GM18499 (cell line): ENCODE results near the gene AARS2.
A peak's percentile ranks its signal among the peaks of the same experiment; 100 is the strongest.
"Not testable (repeated sequence)": the region's sequence is repeated elsewhere in the genome, so short reads cannot be mapped to it uniquely, and the experiment has no call there.

Source experiments
- ATAC-seq: cut with Tn5 transposase; IDR thresholded peaks from one replicate; pipeline ENCODE4 v1.9.1; 2021; ENCODE audit warnings: moderate number of reproducible peaks; ENCODE audit not compliant: insufficient read depth, unreplicated experiment

Gene AARS2

DNA sequence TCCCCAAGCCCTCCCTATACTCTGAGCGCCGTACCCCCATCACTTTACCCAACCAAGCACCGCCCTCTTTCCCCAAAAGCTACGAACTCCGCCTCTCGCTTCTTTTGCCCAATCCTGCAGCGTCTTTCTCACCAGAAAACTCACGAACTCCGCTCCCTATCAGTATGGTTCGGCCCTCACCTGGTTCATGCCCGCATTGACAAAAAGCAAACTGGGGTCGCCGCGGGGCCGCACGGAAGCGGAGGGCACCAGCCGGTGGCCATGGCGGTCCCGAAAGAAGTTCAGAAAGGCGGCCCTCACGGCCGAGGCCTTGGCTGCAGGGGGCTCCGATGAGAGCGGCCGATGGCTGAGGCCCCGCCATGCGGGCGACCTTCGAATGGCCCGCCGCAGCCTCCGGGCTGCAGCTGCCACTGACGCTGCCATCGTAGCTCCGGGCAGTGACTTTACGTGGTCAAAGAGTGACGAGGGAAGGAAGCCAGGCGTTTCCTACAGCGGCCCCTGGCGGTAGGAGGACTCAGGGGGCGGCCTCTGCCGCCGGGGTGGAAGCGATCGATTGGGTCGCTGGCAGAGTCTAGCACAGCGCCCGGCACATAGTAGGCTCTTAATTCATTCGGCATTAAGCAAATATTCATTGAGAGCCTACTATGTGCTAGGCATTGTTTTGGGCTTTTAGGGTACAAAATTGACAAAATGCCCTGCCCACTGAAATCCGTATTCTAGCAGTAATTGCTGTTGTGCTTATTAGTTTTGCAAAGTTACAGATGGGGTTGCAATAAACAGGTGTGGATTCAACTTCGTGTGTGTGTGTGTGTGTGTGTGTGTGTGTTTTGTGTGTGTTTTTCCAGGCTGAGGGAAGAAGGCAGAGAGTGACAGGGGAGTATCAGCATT is at the start of gene AARS2:
Gene AARS2, minus strand, starts transcription at position 447 of the 888 bp plus-strand sequence. Its CDS starts 24 bp downstream, at position 423.
- ATAC-seq: peak; percentile 66

DNA sequence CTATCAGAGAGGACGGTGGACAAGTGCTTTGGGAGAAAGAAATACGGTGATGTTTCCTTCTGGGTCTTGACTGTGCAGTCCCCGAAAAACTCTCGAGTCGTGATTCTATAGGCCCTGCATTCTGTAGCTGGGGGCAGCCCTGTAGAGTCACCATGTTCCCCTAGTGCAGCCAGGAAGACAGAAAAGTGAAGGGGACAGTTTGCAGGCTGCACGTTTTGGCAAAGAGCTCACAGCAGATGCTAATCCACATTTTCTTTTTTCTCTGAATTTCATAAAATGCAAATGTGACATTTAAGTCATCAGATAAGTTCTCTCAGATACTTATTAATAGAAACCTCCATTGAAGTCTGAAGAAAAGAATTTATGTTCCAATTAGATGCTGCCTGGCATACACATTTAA is 48.8 kb upstream of the AARS2 start:
- no peak for ATAC-seq

DNA sequence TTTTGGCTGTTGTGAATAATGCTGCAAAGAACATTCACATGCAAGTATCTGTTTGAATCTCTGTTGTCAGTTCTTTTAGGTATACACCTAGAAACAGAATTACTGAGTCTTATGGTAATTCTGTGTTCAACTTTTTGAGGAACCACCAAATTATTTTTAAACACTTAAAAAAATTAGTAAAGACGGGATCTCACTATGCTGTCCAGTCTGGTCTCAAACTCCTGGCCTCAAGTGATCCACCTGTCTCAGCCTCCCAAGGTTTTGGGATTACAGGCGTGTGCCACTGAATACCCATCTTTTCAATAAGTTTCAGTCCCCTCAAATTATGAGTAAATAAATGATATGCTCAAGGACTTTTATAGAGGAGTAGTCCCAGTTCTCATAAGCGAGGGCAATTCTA is 46.8 kb upstream of the AARS2 start:
- no peak for ATAC-seq

DNA sequence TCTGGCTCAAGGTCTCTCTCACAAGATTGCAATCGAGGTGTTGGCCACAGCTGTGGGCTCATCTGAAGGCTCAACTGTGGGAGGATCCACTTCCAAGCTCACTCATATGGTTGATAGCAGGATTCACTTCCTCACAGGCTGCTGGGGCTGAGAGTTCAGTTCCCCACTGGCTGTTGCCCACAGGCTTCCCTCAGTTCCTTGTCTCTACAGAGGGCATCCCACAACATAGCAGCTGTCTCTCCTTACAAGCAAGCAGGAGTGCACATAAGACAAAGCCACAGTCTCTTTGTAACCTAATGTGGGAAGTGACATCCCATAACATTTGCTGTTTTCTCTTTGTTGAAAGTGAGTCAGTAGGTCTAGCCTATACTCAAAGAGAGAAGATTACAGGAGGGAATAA is 43.3 kb upstream of the AARS2 start:
- ATAC-seq: no peak

DNA sequence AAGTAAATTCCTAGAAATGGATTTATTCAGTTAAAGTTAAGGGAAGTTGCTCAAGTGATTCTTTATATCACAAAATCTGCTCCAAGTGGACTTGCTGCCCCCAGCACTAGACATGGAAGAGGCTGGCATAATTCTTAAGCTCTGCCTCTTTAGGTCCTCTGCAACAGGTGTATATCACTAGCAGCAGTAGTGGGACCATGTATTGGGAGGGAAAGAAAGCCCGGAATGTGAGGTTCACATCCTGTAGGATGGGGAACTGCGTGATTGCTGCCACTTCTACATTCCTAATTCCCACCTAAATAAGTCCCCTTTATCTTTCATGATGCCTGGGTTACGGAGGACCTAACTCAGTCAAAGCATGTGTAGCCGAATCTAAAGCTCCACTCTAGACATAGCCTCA is 42.5 kb upstream of the AARS2 start:
- ATAC-seq: no peak

DNA sequence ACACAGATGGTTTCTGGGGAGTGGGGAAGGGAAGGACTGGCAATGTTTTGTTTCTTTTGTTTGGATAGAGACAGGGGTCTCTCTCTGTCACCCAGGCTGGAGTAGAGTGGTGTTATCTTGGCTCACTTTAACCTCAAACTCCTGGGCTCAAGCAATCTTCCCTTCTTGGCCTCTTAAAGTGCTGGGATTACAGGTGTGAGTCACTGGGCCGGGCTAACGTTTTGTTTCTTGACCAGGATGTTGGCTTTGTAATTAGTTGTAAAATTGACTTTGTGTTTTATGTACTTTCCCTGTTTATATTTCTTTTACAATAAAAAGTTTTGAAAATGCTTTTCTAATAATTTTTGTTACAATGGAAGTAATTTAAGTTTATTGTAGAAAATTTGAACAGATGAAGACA is 40.2 kb upstream of the AARS2 start:
- no peak for ATAC-seq

DNA sequence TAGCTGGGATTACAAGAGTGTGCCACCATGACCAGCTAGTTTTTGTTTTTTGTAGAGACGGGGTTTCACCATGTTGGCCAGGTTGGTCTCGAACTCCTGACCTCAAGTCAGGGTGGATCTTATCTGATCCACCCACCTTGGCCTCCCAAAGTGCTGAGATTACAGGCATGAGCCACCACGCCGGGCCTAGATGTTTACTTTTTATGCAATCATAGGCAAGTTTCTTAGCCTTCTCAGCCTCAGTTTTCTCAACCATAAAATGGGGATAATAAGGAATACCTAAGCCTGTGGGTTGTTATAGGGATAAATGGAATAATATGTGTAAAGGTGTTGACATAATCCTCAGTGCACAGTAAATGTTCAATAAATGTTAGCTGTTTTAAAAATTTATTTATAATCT is 39.1 kb upstream of the AARS2 start:
- no peak for ATAC-seq

DNA sequence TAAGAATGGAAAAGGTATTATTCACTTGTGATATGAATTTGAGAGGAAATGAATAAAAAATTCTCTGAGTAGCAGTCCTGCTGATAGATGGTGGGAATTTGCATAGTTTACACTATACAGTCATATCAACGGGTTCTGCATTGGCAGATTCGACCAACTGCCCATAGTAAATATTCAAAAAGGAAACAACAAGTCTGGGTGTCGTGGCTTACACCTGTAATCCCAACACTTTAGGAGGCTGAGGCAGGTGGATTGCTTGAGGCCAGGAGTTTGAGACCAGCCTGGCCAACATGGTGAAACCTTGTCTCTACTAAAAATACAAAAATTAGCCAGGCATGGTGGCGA is 37.5 kb upstream of the AARS2 start:
- ATAC-seq: not testable (repeated sequence)

DNA sequence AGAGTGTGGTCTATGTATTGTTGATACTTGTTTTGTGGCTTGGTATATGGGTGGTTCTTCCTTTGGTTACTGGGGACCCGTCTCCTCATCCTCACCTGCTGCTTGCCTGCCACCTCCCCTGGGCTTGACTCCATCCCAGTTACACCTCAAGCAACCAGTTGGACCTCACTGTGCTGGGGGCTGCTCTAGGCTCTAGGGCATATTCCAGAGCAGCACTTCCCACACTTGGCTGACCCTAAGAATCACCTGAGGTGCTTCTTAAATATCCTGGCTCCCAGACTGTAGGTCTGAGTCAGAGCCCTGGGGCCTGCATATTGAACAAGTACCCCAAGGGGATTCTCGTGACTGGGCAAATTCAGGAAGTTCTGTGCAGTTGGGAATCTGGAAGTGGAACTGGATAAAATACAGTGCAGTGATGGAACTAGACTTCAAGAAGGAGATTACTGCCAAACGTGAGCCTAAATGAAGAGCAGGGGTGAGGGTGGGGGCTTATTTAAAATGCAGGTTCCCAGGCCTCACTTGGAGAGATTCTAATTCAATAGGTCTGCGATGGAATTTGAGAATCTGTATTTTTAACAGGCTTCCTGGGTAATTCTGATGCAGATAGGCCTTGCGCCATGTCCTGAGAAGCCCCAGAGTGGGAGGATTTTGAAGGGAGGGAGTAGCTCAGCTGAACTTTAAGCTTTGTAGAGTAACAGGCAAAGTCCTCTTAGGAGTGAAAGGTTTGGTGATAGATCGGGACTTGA is 36.9 kb upstream of the AARS2 start:
- no peak for ATAC-seq

DNA sequence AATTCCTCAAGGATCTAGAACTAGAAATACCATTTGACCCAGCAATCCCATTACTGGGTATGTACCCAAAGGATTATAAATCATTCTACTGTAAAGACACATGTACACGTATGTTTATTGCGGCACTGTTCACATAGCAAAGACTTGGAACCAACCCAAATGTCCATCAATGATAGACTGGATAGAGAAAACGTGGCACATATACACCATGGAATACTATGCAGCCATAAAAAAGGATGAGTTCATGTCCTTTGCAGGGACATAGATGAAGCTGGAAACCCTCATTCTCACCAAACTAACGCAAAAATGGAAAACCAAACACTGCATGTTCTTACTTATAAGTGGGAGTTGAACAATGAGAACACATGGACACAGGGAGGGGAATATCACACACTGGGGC is 33.7 kb upstream of the AARS2 start:
- not testable (repeated sequence) for ATAC-seq

DNA sequence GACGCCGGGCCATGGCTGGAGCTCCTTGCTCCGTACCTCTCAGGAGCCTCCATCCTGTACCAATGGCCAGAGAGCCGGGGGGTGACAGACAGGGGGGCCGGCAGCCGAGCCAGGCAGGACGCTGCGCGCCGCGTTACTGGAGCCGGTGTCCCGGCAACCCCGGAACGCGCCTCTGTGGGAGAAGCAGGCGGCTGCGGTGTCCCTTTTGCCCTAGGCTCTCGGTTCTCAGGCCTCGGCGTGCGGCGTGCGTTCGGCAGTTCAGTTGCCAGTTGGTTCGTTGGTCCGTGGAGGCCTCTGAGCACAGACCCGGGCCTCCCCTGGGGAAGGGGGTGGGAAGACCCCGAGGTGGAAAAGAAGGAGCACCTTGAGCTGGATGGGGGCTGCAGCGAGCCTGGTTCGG is 29.3 kb upstream of the AARS2 start, which contains the start of gene SPATS1:
Gene SPATS1, plus strand, starts transcription at position 162 of the 400 bp plus-strand sequence. CDS start 446 bp downstream, outside the sequence.
- no peak for ATAC-seq

DNA sequence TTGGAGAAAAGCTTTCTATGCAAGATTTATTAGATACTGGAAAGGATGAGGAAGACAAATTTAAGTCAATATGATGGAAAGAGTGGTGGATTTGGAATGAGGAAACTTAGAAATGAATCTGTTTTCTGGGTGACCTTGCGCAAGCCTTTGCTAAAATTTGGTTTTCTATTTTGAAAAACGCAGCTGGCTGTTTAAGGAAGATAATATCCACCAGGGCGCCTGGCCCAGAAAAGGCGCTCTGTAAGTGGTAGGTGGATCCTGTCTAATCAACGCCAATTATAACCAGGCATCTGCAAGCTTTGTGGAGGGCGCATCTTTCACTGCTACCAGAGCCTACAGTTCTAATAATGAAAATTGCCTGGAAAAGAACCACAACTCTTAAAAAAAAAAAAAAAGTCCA is 28.9 kb upstream of the AARS2 start:
- ATAC-seq: no peak

DNA sequence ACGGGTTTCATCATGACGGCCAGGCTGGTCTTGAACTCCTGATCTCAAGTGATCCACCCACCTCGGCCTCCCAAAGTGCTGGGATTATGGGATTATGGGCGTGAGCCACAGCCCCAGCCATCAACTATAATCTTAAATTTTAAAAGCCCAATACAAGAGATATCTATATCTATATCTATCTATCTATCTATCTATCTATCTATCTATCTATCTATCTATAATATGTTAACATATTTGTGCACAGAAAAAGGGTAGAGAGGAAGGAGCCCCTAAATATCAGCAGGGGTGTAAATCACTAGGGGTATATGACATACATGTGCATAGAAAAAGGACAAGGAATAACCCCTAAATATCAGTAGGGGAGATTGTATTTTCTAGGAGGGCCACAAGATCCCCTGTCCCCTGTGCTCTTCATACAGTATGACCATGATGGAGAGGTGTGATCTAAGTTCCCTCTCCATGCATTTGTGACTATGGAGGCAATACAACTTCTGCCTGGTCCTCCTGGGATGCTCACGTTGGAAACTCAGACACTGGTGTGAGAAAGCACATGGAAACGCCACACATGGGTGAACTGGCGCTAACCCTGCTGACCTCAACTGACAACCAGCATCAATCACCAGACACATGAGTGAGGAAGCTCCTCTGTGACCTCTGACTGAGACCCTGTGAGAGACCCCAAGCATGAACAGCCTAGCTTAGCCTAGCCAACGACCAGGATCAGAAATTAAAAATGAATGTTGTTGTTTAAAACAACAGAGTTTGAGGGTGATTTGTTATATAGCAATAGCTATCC is 28.1 kb upstream of the AARS2 start:
- no peak for ATAC-seq

DNA sequence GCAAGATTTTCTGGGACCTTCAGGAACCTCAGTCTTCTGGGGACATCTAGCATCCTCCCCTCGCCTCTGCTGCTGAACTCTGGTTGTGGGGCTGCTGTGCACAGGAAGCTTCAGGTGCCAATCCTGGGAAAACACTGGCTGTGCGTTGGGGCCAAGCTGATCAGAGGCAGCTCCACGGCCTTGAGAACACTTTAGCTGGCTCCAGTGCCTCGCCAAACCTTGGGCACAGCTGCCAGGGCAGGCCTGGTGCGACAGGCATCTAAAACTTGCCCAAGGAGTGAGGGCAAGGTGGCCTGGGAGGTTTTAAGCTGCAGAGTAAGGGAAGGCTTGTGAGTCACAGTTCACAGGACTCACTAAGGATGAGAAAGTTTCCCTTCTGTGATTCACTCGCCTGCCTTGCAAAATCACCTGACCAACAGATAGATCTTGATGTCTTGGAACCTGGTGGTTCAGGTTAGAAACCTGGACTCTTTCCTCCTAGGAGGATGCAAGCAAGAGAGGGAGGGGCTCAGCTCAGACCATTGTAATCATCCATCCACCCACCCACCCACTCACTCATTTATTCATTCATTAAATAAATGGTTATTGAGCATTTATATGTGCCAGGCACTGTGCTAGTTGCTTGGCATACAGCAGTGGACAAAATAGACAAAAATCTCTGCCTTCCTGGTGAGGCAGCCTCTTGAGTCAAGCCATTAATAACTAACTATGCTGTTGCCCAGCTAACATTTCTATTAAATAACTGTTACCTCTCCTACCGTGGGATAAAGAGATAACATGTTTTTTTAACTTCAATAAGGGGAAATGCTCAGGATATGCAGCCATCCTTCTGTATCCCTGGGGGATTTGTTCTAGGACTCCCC is 26.8 kb upstream of the AARS2 start:
- ATAC-seq: no peak

DNA sequence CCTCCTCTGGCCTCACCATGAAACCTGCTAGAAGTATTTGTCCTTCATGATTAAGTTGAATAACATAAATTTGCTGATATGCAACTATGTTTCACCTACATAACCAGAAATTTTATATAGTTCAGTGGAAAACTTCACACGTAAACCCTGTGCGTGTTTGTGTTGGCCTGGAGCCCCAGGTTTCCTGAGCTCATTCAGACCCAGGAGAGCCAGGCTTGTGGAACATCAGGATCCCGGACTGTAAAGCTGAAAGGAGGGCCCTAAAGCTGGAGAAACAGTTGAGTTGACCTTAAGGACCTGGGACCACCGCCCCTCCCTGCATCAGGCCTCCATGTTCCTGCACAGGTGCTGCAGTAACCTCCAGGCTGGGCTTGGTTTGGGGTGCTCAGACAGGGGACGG is 26.2 kb upstream of the AARS2 start:
- ATAC-seq: no peak

DNA sequence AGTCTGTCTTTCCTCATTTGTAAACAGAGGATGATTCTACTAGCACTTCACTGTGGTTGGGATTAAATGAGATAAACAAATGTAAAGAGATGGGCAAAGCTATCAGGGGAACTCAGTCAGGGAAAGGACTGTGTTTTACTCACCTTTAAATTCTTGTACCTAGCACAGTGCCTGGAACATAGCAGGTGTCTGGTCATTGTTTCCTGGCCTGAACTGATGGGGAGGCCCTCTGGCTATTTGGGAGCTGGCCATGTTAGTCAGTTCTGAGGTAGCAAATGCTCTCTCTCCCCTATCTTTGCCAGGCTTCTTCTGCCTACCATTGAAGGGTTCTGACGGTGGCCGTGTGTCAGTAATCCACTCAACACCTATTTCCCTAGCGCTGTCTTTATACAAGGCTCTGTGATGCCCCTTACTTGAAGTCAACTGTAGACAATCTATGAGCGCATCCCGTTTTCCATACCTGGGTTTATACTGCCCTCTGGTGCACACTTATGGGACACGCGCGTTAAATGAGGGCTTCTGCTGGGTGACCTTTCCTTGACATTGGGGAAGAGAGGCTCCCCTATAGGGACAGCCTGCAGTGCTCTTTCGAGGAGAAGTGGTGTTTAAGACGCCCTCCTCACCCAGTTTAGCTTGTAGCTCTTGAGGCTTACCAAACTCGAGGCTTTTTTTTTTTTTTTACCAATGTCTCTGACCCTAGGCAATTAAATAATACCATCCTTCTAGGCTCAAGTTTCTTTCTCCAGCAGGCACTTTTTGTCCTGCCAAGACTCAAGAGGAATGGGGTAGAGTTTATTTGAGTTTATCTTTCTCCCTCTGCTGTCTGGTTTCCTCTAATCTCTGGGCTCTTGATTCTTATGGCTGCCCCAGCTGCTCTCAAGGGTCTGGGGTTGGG is 25.3 kb upstream of the AARS2 start:
- ATAC-seq: peak; percentile 60

DNA sequence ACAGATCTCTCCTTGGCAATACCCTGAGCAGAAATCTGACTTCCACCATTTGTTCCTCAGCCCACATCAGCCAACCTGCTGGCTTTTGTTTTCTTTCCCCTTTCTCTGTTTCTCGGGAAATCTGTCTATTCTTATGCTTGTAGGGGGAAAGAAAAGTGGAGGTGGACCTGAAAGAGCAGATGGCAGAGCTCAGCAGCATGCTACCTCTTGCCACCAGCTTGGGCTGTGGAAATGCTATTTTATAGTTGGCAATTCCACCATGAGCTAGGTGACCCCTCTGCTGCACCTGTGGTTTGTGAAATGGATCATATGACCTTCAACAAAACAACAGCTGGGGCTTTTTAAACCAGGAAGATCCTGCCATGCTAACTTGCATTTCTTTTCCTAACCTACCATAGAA is 22.5 kb upstream of the AARS2 start:
- ATAC-seq: no peak

DNA sequence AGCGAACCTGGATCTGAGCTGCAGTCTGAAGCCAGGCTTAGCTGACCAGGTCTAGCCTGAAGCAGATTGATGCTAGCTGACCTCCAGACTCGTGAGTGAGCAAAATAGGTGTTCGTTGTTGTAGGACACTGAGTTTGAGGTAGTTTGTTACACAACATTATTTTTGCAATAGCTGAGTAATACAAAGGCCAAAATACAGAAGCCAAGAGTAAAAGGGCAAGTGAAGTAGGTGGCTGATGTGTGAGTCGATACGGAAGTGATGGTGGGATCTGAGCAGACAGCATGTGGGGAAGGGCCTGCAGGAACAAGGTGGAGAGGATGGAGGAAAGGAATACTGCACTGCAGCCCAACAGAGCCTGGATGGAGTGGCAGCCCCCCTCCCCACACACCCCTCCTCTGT is 20.8 kb upstream of the AARS2 start:
- ATAC-seq: no peak
